Left cardiac atrium (tissue), 4 donors: ENCODE results near the gene TRPM8. TPM values are rescaled to one million over a fixed set of nuclear protein-coding genes. Genes with fewer than 3 reads are reported as not detected.
"Not testable (repeated sequence)": the region's sequence is repeated elsewhere in the genome, so short reads cannot be mapped to it uniquely, and the experiment has no call there.

Source experiments
- ATAC-seq, 2 donors: fragments of 200-7000 bp; cut with Tn5 transposase; one replicate each; pipeline ENCODE4 v1.9.1; 2020; ENCODE audit warnings: mild to moderate bottlenecking in 2 of 2, moderate library complexity in 2 of 2
- DNase-seq: peaks from one replicate; pipeline ENCODE4 v3.0.0-alpha.2; 2020
- intact Hi-C, 2 donors: fragments of 100-400 bp; cut with DNase I; formaldehyde crosslinking; loops; one replicate each; pipeline versions ENCODE4 v1.14.1 to v1.15.1; 2022 to 2023
- long read RNA-seq: library from polyadenylated mRNA; unstranded; transcript quantifications from one replicate; pipeline ENCODE4 v2.0.0, GENCODE V29; 2021
- total RNA-seq, 2 donors: library from RNA; stranded (reverse); fragmentation: NEBNext Ultra II Directional; extraction: Animal tissue kit (Norgen Biotek cat#: 25700); gene quantifications; one replicate each; pipeline ENCODE4 v1.2.1, GENCODE V29; 2021
- donor health status: DM: no; HTN: yes; CAD: no.
- donor health status: DM: no; HTN: yes; CAD: no; lungs with severe emphysema.
- donor health status: DM: yes; HTN: yes; CAD: no.
- donor health status: Dilated cardiomyopathy.

Gene TRPM8
- total RNA-seq: not detected
- long read RNA-seq: 0 reads

GRCh38 chr2:233917116-233917515 is at the start of gene TRPM8:
TSS of gene TRPM8 (plus strand) at chr2:233917373. CDS start at chr2:233926538, 9,165 bp downstream.
- intact Hi-C loops: no loop called here
- ATAC-seq (no peak), DNase-seq (no peak)

DNA sequence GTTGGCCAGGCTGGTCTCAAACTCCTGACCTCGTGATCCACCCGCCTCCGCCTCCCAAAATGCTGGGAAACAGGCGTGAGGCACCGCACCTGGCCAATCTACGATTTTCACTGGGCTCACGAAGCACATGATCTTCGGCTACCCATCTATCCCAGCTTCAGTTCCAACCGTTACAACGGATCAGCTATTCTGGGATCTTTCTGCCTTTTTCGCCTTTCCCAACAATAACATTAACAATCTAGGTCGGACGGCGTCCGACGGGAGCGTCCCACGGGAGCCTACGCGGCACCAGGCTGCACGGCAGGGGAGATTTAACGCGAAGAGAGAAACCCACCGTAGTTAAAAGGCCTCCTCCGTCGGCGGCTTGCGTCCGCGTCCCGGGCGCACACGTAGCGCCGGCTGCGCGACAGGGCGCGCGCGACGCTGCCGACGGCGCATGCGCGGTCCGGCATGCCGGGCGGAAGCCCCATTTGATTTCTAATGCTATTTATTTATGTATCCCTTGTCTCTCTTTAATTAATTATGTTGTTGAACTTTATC is 49.1 kb upstream of the TRPM8 start, which contains the start of gene MSL3B:
MSL3B (minus strand) TSS at position 394 of the 540 bp plus-strand sequence.
- intact Hi-C loops: no loop called here
- DNase-seq: peak; percentile 40
- peak; percentile 64 to 76 for ATAC-seq

- intact Hi-C loops: no loop called here
- ATAC-seq (no peak), DNase-seq (no peak)
These were observed 45.7 kb upstream of the TRPM8 start for GRCh38 chr2:233871432-233871831.

GRCh38 chr2:233872125-233872524 is 45.0 kb upstream of the TRPM8 start:
- intact Hi-C loops, ATAC-seq, DNase-seq: not testable (repeated sequence)

- intact Hi-C loops: no loop called here
- no peak for ATAC-seq
- no peak for DNase-seq
These were observed 34.8 kb upstream of the TRPM8 start for GRCh38 chr2:233882353-233882752.

DNA sequence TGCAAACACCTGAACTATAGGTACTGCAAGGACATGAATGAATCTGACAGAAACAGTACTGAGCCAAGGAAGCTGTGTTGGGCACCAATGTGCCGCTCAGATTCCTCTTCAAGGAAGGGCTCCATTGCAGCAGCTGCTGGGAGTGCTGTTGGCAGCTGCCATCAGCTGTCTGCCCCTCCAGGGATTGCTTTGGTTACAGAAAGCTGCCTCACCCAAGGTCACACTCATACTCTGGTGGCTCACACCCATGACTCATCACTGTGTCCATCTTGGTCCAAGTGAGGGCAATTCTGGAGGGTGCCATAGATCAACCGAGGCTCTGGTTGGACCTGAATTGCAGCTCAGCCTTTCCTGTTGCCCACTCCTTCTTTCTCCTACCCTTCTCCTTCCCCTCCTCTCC is 24.4 kb upstream of the TRPM8 start:
- intact Hi-C loops: no loop called here
- ATAC-seq (no peak), DNase-seq (no peak)

- intact Hi-C loops, DNase-seq, ATAC-seq: not testable (repeated sequence)
These were observed 20.9 kb upstream of the TRPM8 start for GRCh38 chr2:233896253-233896652.

GRCh38 chr2:233901367-233901766 is 15.8 kb upstream of the TRPM8 start:
- intact Hi-C loops: no loop called here
- no peak for DNase-seq
- ATAC-seq: no peak

- intact Hi-C loops: no loop called here
- ATAC-seq (no peak), DNase-seq (no peak)
These were observed 15.3 kb upstream of the TRPM8 start for GRCh38 chr2:233901884-233902283.

DNA sequence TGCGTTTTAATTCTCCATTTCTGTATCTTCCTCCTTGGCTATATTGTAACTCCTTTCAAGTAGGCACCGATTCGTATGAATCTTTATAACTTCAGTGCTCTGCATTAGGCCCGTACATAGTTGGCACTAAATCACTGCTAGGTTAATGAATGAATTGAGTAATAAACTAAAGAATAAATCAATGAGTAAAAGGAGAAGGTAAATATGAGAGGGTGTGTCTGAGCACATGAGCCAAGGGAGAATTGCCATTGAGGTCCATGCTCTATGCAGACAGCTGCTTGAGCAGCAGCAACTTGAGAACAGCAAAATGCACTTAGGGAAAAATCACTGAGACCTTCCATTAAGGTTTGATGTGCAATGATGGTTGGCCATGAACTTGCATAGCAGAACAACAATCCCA is 11.2 kb upstream of the TRPM8 start:
- DNase-seq: no peak
- intact Hi-C loops: no loop called here
- no peak for ATAC-seq

GRCh38 chr2:233907627-233908026 is 9.5 kb upstream of the TRPM8 start:
- no peak for ATAC-seq
- DNase-seq: no peak
- intact Hi-C loops: no loop called here

DNA sequence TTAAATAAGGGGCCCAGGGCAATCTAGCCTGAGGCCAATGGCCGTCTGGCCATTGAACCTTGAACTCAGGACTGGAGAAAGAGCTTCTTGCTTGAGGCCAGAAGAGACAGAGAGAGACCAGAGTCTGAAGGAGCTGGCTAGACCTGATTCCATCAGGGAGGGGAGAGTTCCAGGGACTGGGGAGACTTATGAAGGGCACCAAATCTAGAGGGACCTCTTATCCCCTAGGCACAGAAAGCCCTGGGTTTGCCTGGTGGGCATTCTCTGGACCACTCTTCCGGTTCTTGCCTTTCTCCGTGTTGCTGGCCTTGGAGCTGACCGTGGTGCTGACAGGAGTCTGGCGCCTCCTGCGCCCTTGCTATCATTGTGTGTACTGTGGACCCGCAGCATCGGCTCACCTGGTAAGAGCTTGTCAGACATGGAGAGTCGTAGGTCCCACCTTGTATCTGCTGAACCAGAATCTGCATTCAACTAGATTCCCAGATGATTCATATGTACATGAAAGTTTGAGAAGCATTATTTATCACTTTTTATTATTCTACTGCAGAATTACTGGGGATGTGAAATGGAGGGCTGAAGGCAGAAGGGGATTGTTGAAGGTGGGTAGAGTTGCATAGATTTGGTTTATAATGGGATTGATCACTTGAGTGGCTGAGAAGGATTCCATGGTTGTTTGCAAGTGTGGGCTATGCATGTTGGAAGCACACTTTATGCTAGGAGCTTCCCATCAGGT is 4.3 kb upstream of the TRPM8 start:
- intact Hi-C loops: no loop called here
- DNase-seq (no peak), ATAC-seq (no peak)

- intact Hi-C loops: no loop called here
- DNase-seq (no peak), ATAC-seq (no peak)
These were observed 2.0 kb upstream of the TRPM8 start for GRCh38 chr2:233915128-233915527.

DNA sequence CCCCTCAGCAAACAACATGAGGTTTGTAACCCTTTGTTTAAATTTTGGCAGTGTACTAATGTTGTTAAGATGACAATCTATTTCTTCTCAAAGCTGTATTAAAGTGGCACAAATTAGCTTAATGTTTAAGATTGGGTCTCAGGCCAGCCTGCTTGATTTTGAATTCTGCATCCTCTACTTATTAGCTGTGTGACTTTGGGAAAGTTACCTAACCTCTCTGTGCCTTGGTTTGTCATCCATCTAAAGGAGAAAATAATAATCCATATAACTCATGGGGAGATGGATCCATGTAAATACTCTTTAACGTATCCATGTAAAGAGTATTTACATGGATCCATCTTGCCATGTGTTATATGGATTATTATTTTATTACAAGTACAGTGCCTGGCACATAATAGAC is 2.1 kb downstream of the TRPM8 start:
- no peak for ATAC-seq
- intact Hi-C loops: no loop called here
- DNase-seq: no peak

DNA sequence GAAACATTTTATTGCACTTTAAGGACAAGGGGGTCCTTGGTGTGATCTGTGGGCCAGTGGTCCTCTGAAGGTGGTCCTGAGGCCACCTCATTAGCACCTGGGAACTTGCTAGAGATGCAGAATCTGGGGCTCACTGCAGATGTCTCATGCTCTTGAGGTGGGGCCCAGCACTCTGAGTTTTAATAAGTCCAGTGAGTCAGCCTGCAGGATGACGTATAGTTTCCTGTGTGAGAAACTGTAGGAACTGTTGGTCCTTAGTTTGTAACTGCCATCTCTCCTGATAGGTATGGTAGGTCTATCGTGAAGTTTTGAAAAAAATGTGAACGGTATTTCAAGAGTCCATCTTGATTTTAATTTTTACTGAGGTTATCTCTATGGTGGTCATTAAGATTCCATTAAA is 2.8 kb downstream of the TRPM8 start:
- ATAC-seq (no peak), DNase-seq (no peak)
- intact Hi-C loops: no loop called here

GRCh38 chr2:233922471-233922870 is 5.3 kb downstream of the TRPM8 start:
- DNase-seq (no peak), ATAC-seq (no peak)
- intact Hi-C loops: no loop called here

DNA sequence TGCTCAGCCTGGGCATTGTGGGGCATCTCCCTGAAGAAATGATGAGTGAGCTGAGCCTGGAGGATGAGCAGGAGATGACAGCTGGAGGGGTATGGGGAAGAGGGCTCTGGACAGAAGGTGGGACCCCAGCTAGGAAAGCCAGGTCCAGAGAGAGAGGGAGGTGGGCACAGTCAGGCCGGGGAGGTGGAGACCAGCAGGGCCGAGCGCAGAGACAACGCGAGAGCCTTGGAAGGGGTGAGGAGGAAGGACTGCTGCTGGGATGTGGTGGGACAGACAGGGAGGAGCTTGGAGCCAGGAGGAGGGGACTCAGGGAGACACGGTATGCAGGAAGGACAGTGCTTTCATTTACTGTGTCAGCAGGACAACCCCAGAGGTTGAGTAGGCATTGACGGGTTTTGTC is 8.2 kb downstream of the TRPM8 start:
- intact Hi-C loops: no loop called here
- DNase-seq: no peak
- no peak for ATAC-seq

- intact Hi-C loops: no loop called here
- no peak for DNase-seq
These were observed 9.6 kb downstream of the TRPM8 start for GRCh38 chr2:233926806-233927205.

GRCh38 chr2:233928594-233929351 is 11.6 kb downstream of the TRPM8 start:
- no peak for ATAC-seq
- no peak for DNase-seq
- intact Hi-C loops: no loop called here

More at GRCh38 chr2:233926806-233927205, 9.6 kb downstream of the TRPM8 start:
- ATAC-seq: no peak

GRCh38 chr2:233929352-233930022 is 12.3 kb downstream of the TRPM8 start:
- peak in 1 of 2 donors; percentile 44 for ATAC-seq
- intact Hi-C loops: no loop called here

More at GRCh38 chr2:233929352-233930022, 12.3 kb downstream of the TRPM8 start:
- DNase-seq: no peak
